ENCODE results near the gene DIS3L. TPM values are rescaled to one million over a fixed set of nuclear protein-coding genes. Genes with fewer than 3 reads are reported as not detected.
A peak's percentile ranks its signal among the peaks of the same experiment; 100 is the strongest.

DIS3L gene
- total RNA-seq, 2 donors from 2014 or later: 19.4 to 35.0 TPM

- intact Hi-C loops (cut with DNase I): no loop called here
- Histone ChIP-seq H3K4me1 (replicated peaks) (no peaks in the 10 kb centered on the region), H3K27me3 (replicated peaks; ENCODE audit: insufficient read depth) (no peaks in the 10 kb centered on the region), H3K9me3 (no peaks in the 10 kb centered on the region), H3K27ac (no peak overlapping the region), H3K36me3 (no peaks in the 10 kb centered on the region), H3K4me3 (no peak overlapping the region)
- 90% methylated on average over 6 of the region's 6 CpGs for WGBS
- no peak for TF ChIP-seq CTCF (IDR thresholded peaks at IDR 0.05)
- TF ChIP-seq POLR2AphosphoS5 (IDR thresholded peaks at IDR 0.05): no peak
- TF ChIP-seq POLR2A (IDR thresholded peaks at IDR 0.05): no peak
- DNase-seq (ENCODE audit: low spot score): no peak
Measured at GRCh38 chr15:66278671-66279070, 14.7 kb upstream of the DIS3L start.

GRCh38 chr15:66284271-66284670, 9.1 kb upstream of the DIS3L start:
- intact Hi-C loops (cut with DNase I): no loop called here
- Histone ChIP-seq H3K27me3 (replicated peaks; ENCODE audit: insufficient read depth) (no peaks in the 10 kb centered on the region), H3K27ac (no peak overlapping the region), H3K9me3 (no peaks in the 10 kb centered on the region), H3K36me3 (no peaks in the 10 kb centered on the region), H3K4me1 (replicated peaks) (no peaks in the 10 kb centered on the region), H3K4me3 (no peak overlapping the region)
- TF ChIP-seq POLR2A (IDR thresholded peaks at IDR 0.05) (no peak), CTCF (IDR thresholded peaks at IDR 0.05) (no peak), POLR2AphosphoS5 (IDR thresholded peaks at IDR 0.05) (no peak)
- no peak for DNase-seq (ENCODE audit: low spot score)
- WGBS: 82% methylated on average over 3 of the region's 3 CpGs

DNA sequence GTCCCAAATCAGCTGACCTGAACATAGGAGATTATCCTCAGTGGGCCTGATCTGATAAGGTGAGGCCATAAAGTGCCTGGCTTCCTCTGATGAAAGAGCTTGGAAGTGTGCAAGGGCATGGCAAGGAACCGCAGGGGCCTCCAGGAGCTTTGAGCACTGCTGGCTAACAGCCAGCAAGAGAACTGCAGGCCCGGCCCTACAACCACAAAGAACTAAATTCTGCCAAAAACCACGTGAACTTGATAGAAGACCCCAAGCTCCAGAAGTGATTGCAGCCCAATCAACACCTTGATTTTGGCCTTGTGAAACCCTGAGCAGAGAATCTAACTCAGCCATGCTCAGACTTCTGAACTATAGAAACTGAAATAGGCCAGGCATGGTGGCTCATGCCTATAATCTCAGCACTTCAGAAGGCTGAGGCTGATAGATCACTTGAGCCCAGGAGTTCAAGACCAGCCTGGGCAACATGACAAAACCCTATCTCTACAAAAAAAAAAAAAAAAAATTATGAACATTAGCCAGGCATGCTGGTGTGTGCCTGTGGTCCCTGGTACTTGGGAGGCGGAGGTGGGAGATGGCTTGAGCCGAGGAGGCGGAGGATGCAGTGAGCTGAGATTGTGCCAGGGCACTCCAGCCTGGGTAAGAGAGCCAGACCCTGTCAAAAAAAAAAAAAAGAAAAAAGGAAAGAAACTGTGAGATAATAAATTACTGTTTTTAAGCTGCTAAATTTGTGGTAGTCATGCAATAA, 7.7 kb upstream of the DIS3L start:
- TF ChIP-seq CTCF (IDR thresholded peaks at IDR 0.05) (no peak), POLR2AphosphoS5 (IDR thresholded peaks at IDR 0.05) (no peak), POLR2A (IDR thresholded peaks at IDR 0.05) (no peak)
- DNase-seq (ENCODE audit: low spot score): no peak

GRCh38 chr15:66287461-66288057, 5.8 kb upstream of the DIS3L start:
- Histone ChIP-seq H3K27ac (no peak overlapping the region), H3K4me1 (replicated peaks) (no peaks in the 10 kb centered on the region), H3K36me3 (no peaks in the 10 kb centered on the region), H3K4me3 (no peak overlapping the region), H3K27me3 (replicated peaks; ENCODE audit: insufficient read depth) (no peaks in the 10 kb centered on the region), H3K9me3 (no peaks in the 10 kb centered on the region)
- TF ChIP-seq CTCF (IDR thresholded peaks at IDR 0.05): peak in 2 of 4 experiments; percentile 43 to 49
- TF ChIP-seq POLR2AphosphoS5 (IDR thresholded peaks at IDR 0.05): no peak
- WGBS: 10% methylated on average over 6 of the region's 6 CpGs
- intact Hi-C loops (cut with DNase I): loop anchor here (2.0 to 5.0 kb wide), 2 partner anchors 307 to 370 kb away; no protein-coding TSS in a partner anchor
- DNase-seq (ENCODE audit: low spot score): no peak

More for the DNA sequence above, 7.7 kb upstream of the DIS3L start:
- intact Hi-C loops (cut with DNase I): loop anchor here (2.0 to 5.0 kb wide), 2 partner anchors 305 to 368 kb away; no protein-coding TSS in a partner anchor
- Histone ChIP-seq H3K27ac (no peak overlapping the region), H3K4me3 (no peak overlapping the region), H3K9me3 (no peaks in the 10 kb centered on the region), H3K27me3 (replicated peaks; ENCODE audit: insufficient read depth) (no peaks in the 10 kb centered on the region), H3K4me1 (replicated peaks) (no peaks in the 10 kb centered on the region), H3K36me3 (no peaks in the 10 kb centered on the region)
- 76% methylated on average over 6 of the region's 6 CpGs for WGBS
